SK-N-SH (cell line): ENCODE results near the gene SPDYE16. TPM values are rescaled to one million over a fixed set of nuclear protein-coding genes. Genes with fewer than 3 reads are reported as not detected.

Experiments
- CTCF ChIA-PET: fragments of 300-600, 350-600 bp; formaldehyde crosslinking; extraction: SDS; loops from one replicate; lab custom pipeline; 2021; lab: Yijun Ruan, JAX
- POLR2A ChIA-PET: fragments of 350-600 bp; sonication (Branson Sonifier 250); formaldehyde crosslinking; extraction: SDS; loops from one replicate; lab custom pipeline; 2020; ENCODE audit warnings: antibody characterized with exemption, inconsistent platforms; lab: Yijun Ruan, JAX
- DNase-seq: peaks from one replicate; pipeline ENCODE4 v3.0.0; 2012
- H2AFZ ChIP-seq: fragments of 200-600 bp; sonication (generic); 2 replicates; pipeline ENCODE4 v1.8.1; 2016; ENCODE audit warnings: antibody characterized with exemption, mild to moderate bottlenecking, low read depth
- H3F3A ChIP-seq: fragments of 200-600 bp; sonication (generic); replicated peaks from 2 replicates; pipeline ENCODE3; 2016; ENCODE audit warnings: antibody characterized with exemption, mild to moderate bottlenecking; ENCODE audit not compliant: insufficient read depth
- H3K27ac ChIP-seq, 2 experiments: fragments of 200-500 bp in 1 of 2; fragments of 200-600 bp in 1 of 2; sonication (Bioruptor generic) in 1 of 2; sonication (generic), shearing (Covaris generic) in 1 of 2; 2 replicates each; pipeline versions ENCODE4 v1.5.1 to v1.6.1; 2014 to 2016; ENCODE audit warnings: low read depth in 2 of 2, inconsistent platforms in 1 of 2, low read length in 1 of 2, mild to moderate bottlenecking in 1 of 2, mixed read lengths in 1 of 2
- H3K27me3 ChIP-seq: fragments of 200-600 bp; sonication (generic), shearing (Covaris generic); 2 replicates; pipeline ENCODE4 v1.6.1; 2016; ENCODE audit warnings: mixed run types; ENCODE audit not compliant: insufficient read depth
- H3K36me3 ChIP-seq, 2 experiments: fragments of 200-500 bp in 1 of 2; fragments of 200-600 bp in 1 of 2; sonication (Bioruptor generic) in 1 of 2; sonication (generic) in 1 of 2; replicated peaks in 1 of 2; 2 replicates each; pipeline versions ENCODE3 to v1.5.1; 2014 to 2016; ENCODE audit warnings: low read length in 1 of 2, mild to moderate bottlenecking in 1 of 2; ENCODE audit not compliant: insufficient read depth in 2 of 2, control insufficient read depth in 1 of 2
- H3K4me1 ChIP-seq, 2 experiments: fragments of 200-500 bp in 1 of 2; fragments of 200-600 bp in 1 of 2; sonication (Bioruptor generic) in 1 of 2; sonication (generic), shearing (Covaris generic) in 1 of 2; 2 replicates each; pipeline versions ENCODE4 v1.5.1 to v1.6.1; 2014 to 2016; ENCODE audit warnings: low read depth in 1 of 2, low read length in 1 of 2, mixed run types in 1 of 2; ENCODE audit not compliant: insufficient read depth in 2 of 2, control insufficient read depth in 1 of 2
- H3K4me2 ChIP-seq: fragments of 200-600 bp; sonication (generic), shearing (Covaris generic); 2 replicates; pipeline ENCODE4 v1.6.1; 2017; ENCODE audit warnings: mixed run types
- H3K4me3 ChIP-seq, 2 experiments: fragments of 200-500 bp in 1 of 2; fragments of 200-600 bp in 1 of 2; sonication (Bioruptor generic) in 1 of 2; sonication (generic), shearing (Covaris generic) in 1 of 2; 2 replicates each; pipeline versions ENCODE4 v1.5.1 to v1.8.1; 2014 to 2016; ENCODE audit warnings: low read depth in 2 of 2, inconsistent platforms in 1 of 2, low read length in 1 of 2, mild to moderate bottlenecking in 1 of 2, mixed read lengths in 1 of 2, moderate library complexity in 1 of 2
- H3K79me2 ChIP-seq: fragments of 200-600 bp; sonication (generic); 2 replicates; pipeline ENCODE4 v1.8.1; 2017; ENCODE audit warnings: mild to moderate bottlenecking; ENCODE audit not compliant: insufficient read depth
- H3K9ac ChIP-seq: fragments of 200-600 bp; sonication (generic); 2 replicates; pipeline ENCODE4 v1.6.1; 2017; ENCODE audit warnings: mixed run types
- H3K9me2 ChIP-seq: fragments of 200-600 bp; sonication (generic); 2 replicates; pipeline ENCODE4 v1.6.1; 2017; ENCODE audit warnings: mixed run types
- H3K9me3 ChIP-seq: fragments of 200-600 bp; sonication (generic); 2 replicates; pipeline ENCODE4 v1.6.1; 2017; ENCODE audit warnings: mixed run types, mild to moderate bottlenecking, moderate library complexity
- H4K20me1 ChIP-seq: fragments of 200-600 bp; sonication (generic); 2 replicates; pipeline ENCODE4 v1.6.1; 2017; ENCODE audit warnings: mild to moderate bottlenecking, mixed run types; ENCODE audit not compliant: insufficient read depth
- CHD2 ChIP-seq: fragments of 150-350 bp; IDR thresholded peaks from 2 replicates; pipeline ENCODE4 v1.6.1; 2018; ENCODE audit warnings: low read length; ENCODE audit not compliant: partially characterized antibody
- FOXJ3 ChIP-seq: sonication (generic); formaldehyde crosslinking; IDR thresholded peaks from 2 replicates; pipeline ENCODE4 v1.5.1; 2020; ENCODE audit warnings: mild to moderate bottlenecking, missing genetic modification reagents
- GABPA ChIP-seq: IDR thresholded peaks from 2 replicates; pipeline ENCODE4 v1.4.0; 2012; ENCODE audit warnings: low read depth, mild to moderate bottlenecking
- POLR2AphosphoS5 ChIP-seq: IDR thresholded peaks from 2 replicates; pipeline ENCODE4 v1.6.1; 2012; ENCODE audit warnings: low read depth, low read length
- RAD21 ChIP-seq: IDR thresholded peaks from 2 replicates; pipeline ENCODE4 v1.6.1; 2012; ENCODE audit warnings: mild to moderate bottlenecking, low read length
- RCOR1 ChIP-seq: fragments of 150-350 bp; IDR thresholded peaks from 2 replicates; pipeline ENCODE4 v1.6.1; 2017; ENCODE audit warnings: antibody characterized with exemption, low read length
- SIN3A ChIP-seq: IDR thresholded peaks from 2 replicates; pipeline ENCODE4 v1.6.1; 2012; ENCODE audit warnings: low read depth, mild to moderate bottlenecking, low read length, moderate library complexity, borderline replicate concordance
- SMC3 ChIP-seq: IDR thresholded peaks from 2 replicates; pipeline ENCODE4 v1.6.1; 2012; ENCODE audit warnings: low read depth, low read length, improper control_type of control experiment
- YY1 ChIP-seq: IDR thresholded peaks from 2 replicates; pipeline ENCODE4 v1.4.0; 2012; ENCODE audit warnings: low read depth, mild to moderate bottlenecking
- WGBS: methylation state at CpG from one replicate; pipeline ENCODE4 v1.1.6; 2017; ENCODE audit warnings: low lambda C conversion rate; 5-methylcytosine and 5-hydroxymethylcytosine counted together
- polyA plus RNA-seq, 3 experiments: library from polyadenylated mRNA; depleted of rRNA; stranded (reverse); fragments of >200 nt; gene quantifications; 2 replicates each; pipeline ENCODE4 v1.2.3, GENCODE V29; 2012
- TF ChIP-seq, protein P1 (sequence below): fragments of 150-350 bp; IDR thresholded peaks from 2 replicates; pipeline ENCODE4 v1.6.1; 2016; ENCODE audit warnings: mild to moderate bottlenecking, low read depth, low read length
- TF ChIP-seq, protein P2 (sequence below): fragments of 200-600 bp; sonication (generic); IDR thresholded peaks from 2 replicates; pipeline ENCODE4 v1.6.1; 2017; ENCODE audit warnings: antibody characterized with exemption, mild to moderate bottlenecking, moderate library complexity
- TF ChIP-seq, protein P3 (sequence below): IDR thresholded peaks from 2 replicates; pipeline ENCODE4 v1.6.1; 2012; ENCODE audit warnings: mild to moderate bottlenecking, low read depth, low read length, moderate library complexity
- TF ChIP-seq, protein P4 (sequence below): IDR thresholded peaks from 2 replicates; pipeline ENCODE4 v1.4.0; 2012; ENCODE audit warnings: low read depth, borderline replicate concordance

The SPDYE16 gene
- polyA plus RNA-seq, 1 of the 3 experiments (the other 2 are of a cell fraction): 0.10 TPM

DNA sequence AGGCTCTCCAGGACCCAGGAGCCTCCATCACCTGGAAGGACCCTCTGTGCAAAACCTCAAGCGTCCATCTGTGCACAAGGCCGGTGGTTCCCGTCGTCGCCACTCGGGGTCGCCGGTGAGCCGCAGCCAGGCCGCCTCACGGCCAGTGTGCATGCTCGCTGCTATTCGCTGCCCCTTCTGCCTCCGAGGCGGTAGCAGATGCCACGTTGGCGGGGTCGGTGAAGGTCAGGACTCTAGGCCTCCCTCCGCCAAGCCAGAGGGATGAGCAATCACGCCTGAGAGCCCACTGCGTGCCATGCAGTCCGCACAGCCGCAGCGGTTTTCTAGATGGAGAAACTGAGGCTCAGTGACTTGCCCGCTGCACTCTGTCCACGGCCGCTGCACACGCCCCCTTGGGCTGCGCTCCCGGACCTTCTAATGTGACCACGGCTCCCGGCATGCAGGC lies 27.1 kb downstream of the SPDYE16 start:
- no peaks in the 10 kb centered on the region for H3K79me2 ChIP-seq
- peaks cover 0 to 3% of the 10 kb centered on the region in 2 experiments; a peak in 1 of 4 replicates for H3K4me1 ChIP-seq
- peak; percentile 85 for DNase-seq
- no peak overlapping the region for H3K9ac ChIP-seq
- no peaks in the 10 kb centered on the region for H3K36me3 ChIP-seq
- H2AFZ ChIP-seq: no peak overlapping the region
- H4K20me1 ChIP-seq: no peaks in the 10 kb centered on the region
- no peaks in the 10 kb centered on the region for H3K9me3 ChIP-seq
- ChIA-PET POLR2A (no interaction called here), CTCF (no interaction called here)
- no peaks in the 10 kb centered on the region for H3K9me2 ChIP-seq
- no peaks in the 10 kb centered on the region for H3K27me3 ChIP-seq
- no peak overlapping the region for H3K4me2 ChIP-seq
- no peak overlapping the region for H3K27ac ChIP-seq
- no peak overlapping the region for H3K4me3 ChIP-seq
- no peaks in the 10 kb centered on the region for H3F3A ChIP-seq
- TF ChIP-seq RAD21 (peak; percentile 80), POLR2AphosphoS5 (no peak), FOXJ3 (no peak), SMC3 (peak; percentile 77), SIN3A (no peak), GABPA (no peak)
- TF ChIP-seq, protein P1, sequence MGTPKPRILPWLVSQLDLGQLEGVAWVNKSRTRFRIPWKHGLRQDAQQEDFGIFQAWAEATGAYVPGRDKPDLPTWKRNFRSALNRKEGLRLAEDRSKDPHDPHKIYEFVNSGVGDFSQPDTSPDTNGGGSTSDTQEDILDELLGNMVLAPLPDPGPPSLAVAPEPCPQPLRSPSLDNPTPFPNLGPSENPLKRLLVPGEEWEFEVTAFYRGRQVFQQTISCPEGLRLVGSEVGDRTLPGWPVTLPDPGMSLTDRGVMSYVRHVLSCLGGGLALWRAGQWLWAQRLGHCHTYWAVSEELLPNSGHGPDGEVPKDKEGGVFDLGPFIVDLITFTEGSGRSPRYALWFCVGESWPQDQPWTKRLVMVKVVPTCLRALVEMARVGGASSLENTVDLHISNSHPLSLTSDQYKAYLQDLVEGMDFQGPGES: no peak
- TF ChIP-seq, protein P2, sequence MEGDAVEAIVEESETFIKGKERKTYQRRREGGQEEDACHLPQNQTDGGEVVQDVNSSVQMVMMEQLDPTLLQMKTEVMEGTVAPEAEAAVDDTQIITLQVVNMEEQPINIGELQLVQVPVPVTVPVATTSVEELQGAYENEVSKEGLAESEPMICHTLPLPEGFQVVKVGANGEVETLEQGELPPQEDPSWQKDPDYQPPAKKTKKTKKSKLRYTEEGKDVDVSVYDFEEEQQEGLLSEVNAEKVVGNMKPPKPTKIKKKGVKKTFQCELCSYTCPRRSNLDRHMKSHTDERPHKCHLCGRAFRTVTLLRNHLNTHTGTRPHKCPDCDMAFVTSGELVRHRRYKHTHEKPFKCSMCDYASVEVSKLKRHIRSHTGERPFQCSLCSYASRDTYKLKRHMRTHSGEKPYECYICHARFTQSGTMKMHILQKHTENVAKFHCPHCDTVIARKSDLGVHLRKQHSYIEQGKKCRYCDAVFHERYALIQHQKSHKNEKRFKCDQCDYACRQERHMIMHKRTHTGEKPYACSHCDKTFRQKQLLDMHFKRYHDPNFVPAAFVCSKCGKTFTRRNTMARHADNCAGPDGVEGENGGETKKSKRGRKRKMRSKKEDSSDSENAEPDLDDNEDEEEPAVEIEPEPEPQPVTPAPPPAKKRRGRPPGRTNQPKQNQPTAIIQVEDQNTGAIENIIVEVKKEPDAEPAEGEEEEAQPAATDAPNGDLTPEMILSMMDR: peak; percentile 59
- no CpG with 5 or more reads among the region's 32 CpGs for WGBS

DNA sequence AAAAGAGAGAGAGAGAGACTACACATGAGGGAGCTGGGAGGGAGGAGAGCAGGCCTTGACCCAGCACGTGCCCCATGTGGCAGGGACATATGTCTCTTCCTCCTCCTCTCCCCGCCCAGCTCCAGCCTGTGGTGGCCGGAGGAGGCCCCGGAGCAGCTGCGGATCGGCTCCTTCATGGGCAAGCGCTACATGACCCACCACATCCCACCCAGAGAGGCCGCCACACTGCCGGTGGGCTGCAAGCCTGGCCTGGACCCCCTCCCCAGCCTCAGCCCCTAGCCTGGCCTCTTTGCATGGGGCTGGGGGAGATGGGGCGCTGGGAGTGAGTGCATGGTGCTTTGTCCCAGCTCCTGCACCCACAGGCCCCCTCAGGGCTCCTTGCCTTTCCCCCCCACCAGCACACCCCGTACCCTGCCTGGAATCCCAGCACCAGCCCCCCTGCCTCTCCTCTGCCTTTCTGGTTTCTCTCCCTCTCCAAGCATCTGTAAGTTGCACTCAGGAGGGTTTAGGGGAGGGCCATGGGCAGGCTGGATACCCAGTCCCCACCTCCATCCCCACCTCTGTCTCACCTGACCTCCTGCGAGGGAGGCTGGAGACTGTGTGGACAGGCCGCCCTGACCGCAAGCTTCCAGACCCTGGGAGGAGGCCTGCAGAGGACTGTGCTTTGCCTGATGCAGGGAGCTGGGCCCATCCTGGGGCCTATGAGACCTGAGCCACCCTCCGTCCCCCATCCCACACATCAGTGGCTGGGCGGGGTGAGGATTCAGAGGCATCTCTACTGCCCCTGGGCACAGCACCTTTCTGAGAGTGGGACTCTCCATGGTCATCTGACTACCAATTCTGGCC lies 27.9 kb downstream of the SPDYE16 start:
- Histone ChIP-seq H2AFZ (no peak overlapping the region), H3K79me2 (no peaks in the 10 kb centered on the region), H4K20me1 (no peaks in the 10 kb centered on the region), H3K4me2 (no peak overlapping the region), H3K36me3 (no peaks in the 10 kb centered on the region), H3K4me1 (peaks cover 0 to 7% of the 10 kb centered on the region in 2 experiments; a peak in 1 of 4 replicates), H3F3A (no peaks in the 10 kb centered on the region), H3K4me3 (no peak overlapping the region)
- 68% methylated on average over 3 of the region's 16 CpGs for WGBS
- peak; percentile 38 for DNase-seq
- CTCF ChIA-PET: interaction anchor here (0.9 kb wide), 1 partner anchor 91 kb away, joined by 3 read pairs; the partner anchor contains the start of gene ZP3
- TF ChIP-seq, protein P3, sequence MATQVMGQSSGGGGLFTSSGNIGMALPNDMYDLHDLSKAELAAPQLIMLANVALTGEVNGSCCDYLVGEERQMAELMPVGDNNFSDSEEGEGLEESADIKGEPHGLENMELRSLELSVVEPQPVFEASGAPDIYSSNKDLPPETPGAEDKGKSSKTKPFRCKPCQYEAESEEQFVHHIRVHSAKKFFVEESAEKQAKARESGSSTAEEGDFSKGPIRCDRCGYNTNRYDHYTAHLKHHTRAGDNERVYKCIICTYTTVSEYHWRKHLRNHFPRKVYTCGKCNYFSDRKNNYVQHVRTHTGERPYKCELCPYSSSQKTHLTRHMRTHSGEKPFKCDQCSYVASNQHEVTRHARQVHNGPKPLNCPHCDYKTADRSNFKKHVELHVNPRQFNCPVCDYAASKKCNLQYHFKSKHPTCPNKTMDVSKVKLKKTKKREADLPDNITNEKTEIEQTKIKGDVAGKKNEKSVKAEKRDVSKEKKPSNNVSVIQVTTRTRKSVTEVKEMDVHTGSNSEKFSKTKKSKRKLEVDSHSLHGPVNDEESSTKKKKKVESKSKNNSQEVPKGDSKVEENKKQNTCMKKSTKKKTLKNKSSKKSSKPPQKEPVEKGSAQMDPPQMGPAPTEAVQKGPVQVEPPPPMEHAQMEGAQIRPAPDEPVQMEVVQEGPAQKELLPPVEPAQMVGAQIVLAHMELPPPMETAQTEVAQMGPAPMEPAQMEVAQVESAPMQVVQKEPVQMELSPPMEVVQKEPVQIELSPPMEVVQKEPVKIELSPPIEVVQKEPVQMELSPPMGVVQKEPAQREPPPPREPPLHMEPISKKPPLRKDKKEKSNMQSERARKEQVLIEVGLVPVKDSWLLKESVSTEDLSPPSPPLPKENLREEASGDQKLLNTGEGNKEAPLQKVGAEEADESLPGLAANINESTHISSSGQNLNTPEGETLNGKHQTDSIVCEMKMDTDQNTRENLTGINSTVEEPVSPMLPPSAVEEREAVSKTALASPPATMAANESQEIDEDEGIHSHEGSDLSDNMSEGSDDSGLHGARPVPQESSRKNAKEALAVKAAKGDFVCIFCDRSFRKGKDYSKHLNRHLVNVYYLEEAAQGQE: no peak
- no peak for TF ChIP-seq RCOR1
- no peak for TF ChIP-seq CHD2
- no peak for TF ChIP-seq YY1
- TF ChIP-seq, protein P4, sequence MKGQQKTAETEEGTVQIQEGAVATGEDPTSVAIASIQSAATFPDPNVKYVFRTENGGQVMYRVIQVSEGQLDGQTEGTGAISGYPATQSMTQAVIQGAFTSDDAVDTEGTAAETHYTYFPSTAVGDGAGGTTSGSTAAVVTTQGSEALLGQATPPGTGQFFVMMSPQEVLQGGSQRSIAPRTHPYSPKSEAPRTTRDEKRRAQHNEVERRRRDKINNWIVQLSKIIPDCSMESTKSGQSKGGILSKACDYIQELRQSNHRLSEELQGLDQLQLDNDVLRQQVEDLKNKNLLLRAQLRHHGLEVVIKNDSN: no peak
- TF ChIP-seq, all 33 proteins: peak for 0
- Histone ChIP-seq H3K27ac (no peak overlapping the region), H3K9me3 (no peaks in the 10 kb centered on the region), H3K9ac (no peak overlapping the region), H3K9me2 (no peaks in the 10 kb centered on the region), H3K27me3 (no peaks in the 10 kb centered on the region)
- POLR2A ChIA-PET: no interaction called here
